GM12872 (cell line): ENCODE data around the gene GCDH.

Experiments
- CTCF ChIP-seq: IDR thresholded peaks from 3 replicates; pipeline ENCODE4 v1.5.1; 2011; ENCODE audit warnings: low read depth, mild to moderate bottlenecking, low read length, moderate library complexity; ENCODE audit not compliant: insufficient read depth

GCDH gene

GRCh38 chr19:12935071-12935470 is 44.1 kb downstream of the GCDH start:
- no peak for TF ChIP-seq CTCF

GRCh38 chr19:12936582-12936981 is 45.6 kb downstream of the GCDH start:
- no peak for TF ChIP-seq CTCF

GRCh38 chr19:12937093-12937926 is 46.4 kb downstream of the GCDH start:
- no peak for TF ChIP-seq CTCF

- TF ChIP-seq CTCF = no peak
Measured at GRCh38 chr19:12937927-12938778, 47.2 kb downstream of the GCDH start, which contains the start of gene CALR. CALR (plus strand) TSS chr19:12938609; CDS start chr19:12938680, 71 bp downstream.

GRCh38 chr19:12938779-12939601 is 48.0 kb downstream of the GCDH start:
- 0 out of 3 replicates have a peak, but pooled peaks have one; percentile 9 for TF ChIP-seq CTCF

GRCh38 chr19:12939975-12940423 is 49.0 kb downstream of the GCDH start:
- no peak for TF ChIP-seq CTCF
